Tibial nerve (tissue), 4 donors: ENCODE measurements around the gene PYGO2. TPM values are rescaled to one million over a fixed set of nuclear protein-coding genes. Genes with fewer than 3 reads are reported as not detected.

Experiments
- DNase-seq, 2 donors: peaks; one replicate each; pipeline ENCODE4 v3.0.0-alpha.2; 2019; ENCODE audit warnings: low spot score in 2 of 2
- H3K27ac ChIP-seq, 4 donors: fragments of 200-600 bp; sonication (generic) in 3 of 4; one replicate each; pipeline ENCODE4 v1.5.1; 2017 to 2019; ENCODE audit warnings: mild to moderate bottlenecking in 1 of 4
- H3K27me3 ChIP-seq, 2 donors: fragments of 200-600 bp; sonication (generic) in 1 of 2; one replicate each; pipeline versions ENCODE4 v1.5.1 to v1.6.0; 2017 to 2019
- H3K36me3 ChIP-seq, 3 donors: fragments of 200-600 bp; sonication (generic); one replicate each; pipeline ENCODE4 v1.5.1; 2018 to 2019
- H3K4me1 ChIP-seq, 4 donors: fragments of 200-600 bp; sonication (generic) in 3 of 4; one replicate each; pipeline ENCODE4 v1.5.1; 2017 to 2019
- H3K4me3 ChIP-seq, 4 donors: fragments of 200-600 bp; sonication (generic) in 3 of 4; one replicate each; pipeline ENCODE4 v1.5.1; 2017 to 2019; ENCODE audit warnings: mild to moderate bottlenecking in 1 of 4, moderate library complexity in 1 of 4
- H3K9me3 ChIP-seq, 4 donors: fragments of 200-600 bp; sonication (generic) in 3 of 4; one replicate each; pipeline ENCODE4 v1.5.1; 2017 to 2019
- EP300 ChIP-seq, 2 donors: sonication (generic); formaldehyde crosslinking; IDR thresholded peaks; one replicate each; pipeline ENCODE4 v1.6.1; 2017; ENCODE audit warnings: antibody characterized with exemption in 2 of 2, mild to moderate bottlenecking in 1 of 2
- POLR2A ChIP-seq, 2 donors: fragments of 450-650 bp; IDR thresholded peaks; one replicate each; pipeline ENCODE4 v1.6.1; 2017; ENCODE audit warnings: antibody characterized with exemption in 2 of 2, mild to moderate bottlenecking in 2 of 2, moderate library complexity in 2 of 2
- WGBS, 2 donors: methylation state at CpG; one replicate each; pipeline ENCODE4 v1.1.5; 2018; 5-methylcytosine and 5-hydroxymethylcytosine counted together
- total RNA-seq, 4 donors: library from RNA; depleted of rRNA; stranded (reverse); fragments of >200 nt; gene quantifications; one replicate each; pipeline ENCODE4 v1.1.0, GENCODE V29; 2016
- TF ChIP-seq, protein P1 (sequence below), 5 experiments: fragments of 200-600 bp in 3 of 5; fragments of 450-650 bp in 2 of 5; sonication (generic) in 3 of 5; IDR thresholded peaks; one replicate each; pipeline ENCODE4 v1.5.1; 2016 to 2019; ENCODE audit warnings: antibody characterized with exemption in 5 of 5, mild to moderate bottlenecking in 3 of 5, moderate library complexity in 2 of 5

The PYGO2 gene
- total RNA-seq, 4 donors from 2014 or later, result 18.6 to 24.3 (median 23.5) TPM

DNA sequence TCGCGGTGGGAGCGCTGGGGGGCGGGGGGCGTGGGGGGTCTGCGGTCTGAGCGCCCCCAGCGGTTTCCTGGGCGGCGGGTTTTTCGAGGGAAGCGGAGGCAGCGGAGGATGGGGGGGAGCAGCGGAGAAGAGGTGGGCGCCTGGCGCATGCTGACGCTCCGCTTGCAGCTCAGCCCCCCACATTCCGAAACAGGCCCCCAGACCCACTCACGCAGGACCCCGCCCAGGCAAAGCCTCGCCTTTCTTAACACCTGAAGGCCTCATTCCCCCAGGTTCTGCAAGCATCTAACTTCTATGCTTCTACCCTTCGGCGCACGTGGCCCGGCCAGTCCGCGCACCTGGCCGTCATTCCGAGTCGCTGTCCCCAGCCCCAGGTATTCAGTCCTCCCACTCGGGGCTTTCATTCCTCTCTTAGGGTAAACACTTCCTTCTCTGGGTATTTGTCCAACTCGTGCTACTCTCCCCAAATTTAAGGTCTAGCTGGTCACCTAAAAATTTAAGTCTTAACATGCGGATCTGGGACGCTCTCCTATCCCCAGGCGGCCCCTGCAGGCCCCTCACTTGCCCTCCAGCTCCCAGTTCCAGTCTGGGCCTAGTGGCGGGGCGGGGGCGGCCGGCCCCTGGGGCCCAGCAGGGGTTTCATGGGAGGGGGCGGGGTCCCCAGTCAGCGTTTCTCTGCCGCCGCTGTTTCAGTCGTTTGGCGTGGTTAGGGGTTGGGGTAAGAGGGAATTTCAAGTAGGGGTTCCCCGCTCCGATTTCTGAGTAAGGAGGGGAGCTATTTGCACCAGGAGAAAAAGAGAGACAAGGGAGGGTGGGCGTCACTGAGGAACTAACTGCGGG, 38.2 kb upstream of the PYGO2 start:
- DNase-seq, result no peak
- TF ChIP-seq POLR2A (IDR thresholded peaks at IDR 0.05) (no peak), EP300 (IDR thresholded peaks at IDR 0.05) (no peak)
- TF ChIP-seq, protein P1, sequence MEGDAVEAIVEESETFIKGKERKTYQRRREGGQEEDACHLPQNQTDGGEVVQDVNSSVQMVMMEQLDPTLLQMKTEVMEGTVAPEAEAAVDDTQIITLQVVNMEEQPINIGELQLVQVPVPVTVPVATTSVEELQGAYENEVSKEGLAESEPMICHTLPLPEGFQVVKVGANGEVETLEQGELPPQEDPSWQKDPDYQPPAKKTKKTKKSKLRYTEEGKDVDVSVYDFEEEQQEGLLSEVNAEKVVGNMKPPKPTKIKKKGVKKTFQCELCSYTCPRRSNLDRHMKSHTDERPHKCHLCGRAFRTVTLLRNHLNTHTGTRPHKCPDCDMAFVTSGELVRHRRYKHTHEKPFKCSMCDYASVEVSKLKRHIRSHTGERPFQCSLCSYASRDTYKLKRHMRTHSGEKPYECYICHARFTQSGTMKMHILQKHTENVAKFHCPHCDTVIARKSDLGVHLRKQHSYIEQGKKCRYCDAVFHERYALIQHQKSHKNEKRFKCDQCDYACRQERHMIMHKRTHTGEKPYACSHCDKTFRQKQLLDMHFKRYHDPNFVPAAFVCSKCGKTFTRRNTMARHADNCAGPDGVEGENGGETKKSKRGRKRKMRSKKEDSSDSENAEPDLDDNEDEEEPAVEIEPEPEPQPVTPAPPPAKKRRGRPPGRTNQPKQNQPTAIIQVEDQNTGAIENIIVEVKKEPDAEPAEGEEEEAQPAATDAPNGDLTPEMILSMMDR (IDR thresholded peaks at IDR 0.05), result peak in 1 of 5 experiments; percentile 16

DNA sequence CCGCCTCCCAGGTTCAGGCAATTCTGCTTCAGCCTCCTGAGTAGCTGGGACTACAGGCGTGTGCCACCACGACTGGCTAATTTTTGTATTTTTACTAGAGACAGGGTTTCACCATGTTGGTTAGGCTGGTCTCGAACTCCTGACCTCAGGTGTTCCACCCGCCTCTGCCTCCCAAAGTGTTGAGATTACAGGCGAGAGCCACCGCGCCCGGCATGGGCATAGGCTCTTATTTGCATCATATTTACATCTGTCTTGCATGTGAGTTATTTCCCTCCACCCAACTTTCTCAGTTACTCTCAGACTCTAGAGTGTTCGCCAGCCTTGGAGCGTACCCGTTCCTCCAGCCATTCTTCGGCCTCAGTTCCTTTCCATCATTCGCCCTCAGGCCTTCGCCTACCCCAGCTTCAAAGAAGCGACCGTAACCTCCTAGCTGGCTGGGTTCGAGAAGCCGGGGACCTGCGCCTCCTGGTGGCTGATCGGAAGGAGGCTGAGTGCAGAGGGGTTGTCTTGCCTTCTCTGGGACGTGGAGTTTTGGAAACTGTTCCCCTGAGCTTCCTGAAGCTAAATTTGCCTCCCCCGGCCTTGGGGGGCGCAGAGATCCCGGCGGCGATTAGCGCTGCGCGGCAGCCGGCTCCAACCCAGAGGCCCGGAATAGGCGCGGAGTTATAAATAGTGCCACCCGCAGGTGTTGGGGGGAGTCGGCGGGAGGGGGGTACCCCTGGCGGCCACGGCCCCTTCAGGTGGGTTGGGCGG, 37.4 kb upstream of the PYGO2 start:
- peaks cover 0 to 38% (median 14%) of the 10 kb centered on the region in 4 donors for H3K4me1 ChIP-seq
- H3K9me3 ChIP-seq, result no peaks in the 10 kb centered on the region
- DNase-seq, result no peak
- H3K27ac ChIP-seq, result peak overlapping the region; percentile 88 to 99 (median 98)
- WGBS, 2 donors, result 15% methylated on average over 37 to 38 of the region's 40 CpGs
- TF ChIP-seq POLR2A (IDR thresholded peaks at IDR 0.05), result no peak
- peak in 1 of 2 donors; percentile 38 for TF ChIP-seq EP300 (IDR thresholded peaks at IDR 0.05)
- TF ChIP-seq, protein P1 (IDR thresholded peaks at IDR 0.05), result peak; percentile 66 to 87 (median 87)
- no peaks in the 10 kb centered on the region for H3K27me3 ChIP-seq
- peak overlapping the region; percentile 58 to 94 (median 78) for H3K4me3 ChIP-seq
- H3K36me3 ChIP-seq, result no peaks in the 10 kb centered on the region

More for the DNA sequence above, 38.2 kb upstream of the PYGO2 start:
- 1 to 3% methylated on average over 34 to 49 of the region's 50 CpGs for WGBS, 2 donors
- H3K36me3 ChIP-seq, result no peaks in the 10 kb centered on the region
- H3K9me3 ChIP-seq, result no peaks in the 10 kb centered on the region
- H3K4me3 ChIP-seq, result peak overlapping the region; percentile 58 to 94 (median 78)
- H3K27me3 ChIP-seq, result no peaks in the 10 kb centered on the region
- peaks cover 0 to 46% (median 22%) of the 10 kb centered on the region in 4 donors for H3K4me1 ChIP-seq
- peak overlapping the region; percentile 88 to 99 (median 98) for H3K27ac ChIP-seq

DNA sequence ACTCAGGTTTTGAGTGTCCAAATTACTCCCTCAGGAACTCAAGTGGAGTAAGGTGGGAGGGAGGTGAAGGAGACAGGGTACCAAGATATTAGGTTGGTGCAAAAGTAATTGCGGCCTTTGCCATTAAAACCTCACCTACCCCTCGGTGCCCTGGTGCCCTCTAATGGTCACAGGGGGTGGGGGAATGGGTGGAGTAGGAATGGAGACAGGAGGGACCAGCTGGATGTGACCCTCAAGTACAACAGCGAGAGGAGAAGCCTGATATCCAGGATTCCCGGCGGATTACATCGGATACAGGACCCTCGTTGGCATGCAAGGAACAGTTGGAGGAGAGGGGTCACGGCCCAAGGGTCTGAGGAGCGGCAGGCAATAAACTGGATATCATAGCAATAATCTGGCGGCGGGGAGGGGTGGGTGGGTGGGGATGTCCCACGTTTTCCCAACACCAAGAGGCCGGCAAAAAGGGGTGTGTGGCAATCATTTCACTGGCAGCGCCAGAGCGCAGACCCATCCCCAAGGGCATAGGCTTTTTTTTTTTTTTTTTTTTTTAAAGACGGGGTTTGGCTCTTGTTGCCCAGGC, 36.7 kb upstream of the PYGO2 start:
- WGBS, 2 donors, result 74 to 76% methylated on average over 16 of the region's 16 CpGs
- Histone ChIP-seq H3K36me3 (peaks cover 0 to 3% (median 0%) of the 10 kb centered on the region in 3 donors), H3K4me3 (no peak overlapping the region), H3K27me3 (no peaks in the 10 kb centered on the region), H3K27ac (no peak overlapping the region), H3K9me3 (no peaks in the 10 kb centered on the region), H3K4me1 (peaks cover 0 to 36% (median 13%) of the 10 kb centered on the region in 4 donors)
- TF ChIP-seq, protein P1 (IDR thresholded peaks at IDR 0.05), result no peak
- TF ChIP-seq POLR2A (IDR thresholded peaks at IDR 0.05) (no peak), EP300 (IDR thresholded peaks at IDR 0.05) (no peak)
- no peak for DNase-seq

DNA sequence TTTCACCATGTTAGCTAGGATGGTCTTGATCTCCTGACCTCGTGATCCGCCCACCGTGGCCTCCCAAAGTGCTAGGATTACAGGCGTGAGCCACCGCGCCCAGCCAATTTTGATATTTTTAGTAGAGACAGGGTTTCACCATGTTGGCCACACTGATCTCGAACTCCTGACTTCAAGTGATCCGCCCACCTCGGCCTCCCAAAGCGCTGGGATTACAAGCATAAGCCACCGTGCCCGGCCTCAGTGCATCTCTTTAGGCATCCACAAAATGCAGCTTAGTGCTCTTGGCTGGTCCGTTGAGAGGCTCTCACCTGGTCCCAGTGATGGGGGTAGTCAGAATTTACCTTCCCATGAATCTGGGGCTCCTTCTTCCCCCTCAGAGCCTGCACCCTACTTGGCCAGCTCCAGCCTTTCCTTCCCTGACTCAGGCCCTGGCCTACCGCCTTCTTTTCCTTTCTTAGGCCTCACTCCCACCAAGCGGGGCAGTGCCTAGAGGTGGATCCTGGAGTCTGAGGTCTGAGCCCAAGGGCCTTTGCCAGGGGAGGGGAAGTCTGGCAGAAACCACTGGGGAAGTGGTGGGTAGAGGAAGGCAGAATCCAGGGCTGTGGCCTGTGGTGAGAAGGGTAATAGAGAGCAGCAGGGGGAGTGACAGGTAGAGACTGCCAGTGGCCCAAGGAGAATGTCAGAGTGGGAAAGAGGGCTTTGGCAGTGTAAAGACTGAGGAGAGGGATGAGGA, 35.6 kb upstream of the PYGO2 start:
- Histone ChIP-seq H3K9me3 (no peaks in the 10 kb centered on the region), H3K4me3 (no peak overlapping the region), H3K36me3 (peaks cover 0 to 15% (median 0%) of the 10 kb centered on the region in 3 donors), H3K4me1 (peaks cover 0 to 36% (median 13%) of the 10 kb centered on the region in 4 donors), H3K27me3 (no peaks in the 10 kb centered on the region), H3K27ac (no peak overlapping the region)
- 78 to 84% methylated on average over 15 of the region's 15 CpGs for WGBS, 2 donors
- no peak for TF ChIP-seq POLR2A (IDR thresholded peaks at IDR 0.05)
- TF ChIP-seq, protein P1 (IDR thresholded peaks at IDR 0.05), result no peak
- TF ChIP-seq EP300 (IDR thresholded peaks at IDR 0.05), result no peak
- DNase-seq, result no peak
